SK-N-SH (cell line): ENCODE measurements around the gene METTL3.

Experiments
- EP300 ChIP-seq, 2 experiments: IDR thresholded peaks; 2 replicates each; pipeline versions ENCODE4 v1.4.0 to v1.6.1; 2012; ENCODE audit warnings: borderline replicate concordance in 1 of 2, low read depth in 1 of 2, low read length in 1 of 2
- POLR2AphosphoS5 ChIP-seq: IDR thresholded peaks from 2 replicates; pipeline ENCODE4 v1.6.1; 2012; ENCODE audit warnings: low read depth, low read length
- RCOR1 ChIP-seq: fragments of 150-350 bp; IDR thresholded peaks from 2 replicates; pipeline ENCODE4 v1.6.1; 2017; ENCODE audit warnings: antibody characterized with exemption, low read length
- REST ChIP-seq: IDR thresholded peaks from 2 replicates; pipeline ENCODE4 v1.6.1; 2012; ENCODE audit warnings: mild to moderate bottlenecking, low read depth, low read length, moderate library complexity
- TF ChIP-seq, protein P1 (sequence below): fragments of 200-600 bp; sonication (generic); IDR thresholded peaks from 2 replicates; pipeline ENCODE4 v1.6.1; 2017; ENCODE audit warnings: antibody characterized with exemption, mild to moderate bottlenecking, moderate library complexity
- TF ChIP-seq, protein P2 (sequence below): IDR thresholded peaks from 2 replicates; pipeline ENCODE4 v1.4.0; 2012; ENCODE audit warnings: low read depth, borderline replicate concordance

GRCh38 chr14:21449899-21450216, 61.3 kb downstream of the METTL3 start:
- TF ChIP-seq, protein P1, sequence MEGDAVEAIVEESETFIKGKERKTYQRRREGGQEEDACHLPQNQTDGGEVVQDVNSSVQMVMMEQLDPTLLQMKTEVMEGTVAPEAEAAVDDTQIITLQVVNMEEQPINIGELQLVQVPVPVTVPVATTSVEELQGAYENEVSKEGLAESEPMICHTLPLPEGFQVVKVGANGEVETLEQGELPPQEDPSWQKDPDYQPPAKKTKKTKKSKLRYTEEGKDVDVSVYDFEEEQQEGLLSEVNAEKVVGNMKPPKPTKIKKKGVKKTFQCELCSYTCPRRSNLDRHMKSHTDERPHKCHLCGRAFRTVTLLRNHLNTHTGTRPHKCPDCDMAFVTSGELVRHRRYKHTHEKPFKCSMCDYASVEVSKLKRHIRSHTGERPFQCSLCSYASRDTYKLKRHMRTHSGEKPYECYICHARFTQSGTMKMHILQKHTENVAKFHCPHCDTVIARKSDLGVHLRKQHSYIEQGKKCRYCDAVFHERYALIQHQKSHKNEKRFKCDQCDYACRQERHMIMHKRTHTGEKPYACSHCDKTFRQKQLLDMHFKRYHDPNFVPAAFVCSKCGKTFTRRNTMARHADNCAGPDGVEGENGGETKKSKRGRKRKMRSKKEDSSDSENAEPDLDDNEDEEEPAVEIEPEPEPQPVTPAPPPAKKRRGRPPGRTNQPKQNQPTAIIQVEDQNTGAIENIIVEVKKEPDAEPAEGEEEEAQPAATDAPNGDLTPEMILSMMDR: no peak
- TF ChIP-seq REST: no peak
- no peak for TF ChIP-seq POLR2AphosphoS5
- TF ChIP-seq EP300 (IDR thresholded peaks at IDR 0.05; ENCODE audit: borderline replicate concordance in 1 of 2, low read depth in 1 of 2, low read length in 1 of 2): no peak
- no peak for TF ChIP-seq RCOR1
- TF ChIP-seq, protein P2, sequence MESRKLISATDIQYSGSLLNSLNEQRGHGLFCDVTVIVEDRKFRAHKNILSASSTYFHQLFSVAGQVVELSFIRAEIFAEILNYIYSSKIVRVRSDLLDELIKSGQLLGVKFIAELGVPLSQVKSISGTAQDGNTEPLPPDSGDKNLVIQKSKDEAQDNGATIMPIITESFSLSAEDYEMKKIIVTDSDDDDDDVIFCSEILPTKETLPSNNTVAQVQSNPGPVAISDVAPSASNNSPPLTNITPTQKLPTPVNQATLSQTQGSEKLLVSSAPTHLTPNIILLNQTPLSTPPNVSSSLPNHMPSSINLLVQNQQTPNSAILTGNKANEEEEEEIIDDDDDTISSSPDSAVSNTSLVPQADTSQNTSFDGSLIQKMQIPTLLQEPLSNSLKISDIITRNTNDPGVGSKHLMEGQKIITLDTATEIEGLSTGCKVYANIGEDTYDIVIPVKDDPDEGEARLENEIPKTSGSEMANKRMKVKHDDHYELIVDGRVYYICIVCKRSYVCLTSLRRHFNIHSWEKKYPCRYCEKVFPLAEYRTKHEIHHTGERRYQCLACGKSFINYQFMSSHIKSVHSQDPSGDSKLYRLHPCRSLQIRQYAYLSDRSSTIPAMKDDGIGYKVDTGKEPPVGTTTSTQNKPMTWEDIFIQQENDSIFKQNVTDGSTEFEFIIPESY: no peak
